HG03175 (cell line): ENCODE data around the gene PGAP6.
"Not testable (repeated sequence)": the region's sequence is repeated elsewhere in the genome, so short reads cannot be mapped to it uniquely, and the experiment has no call there.

Experiments used
- ATAC-seq: cut with Tn5 transposase; IDR thresholded peaks from one replicate; pipeline ENCODE4 v1.9.1; 2021; ENCODE audit warnings: mild to moderate bottlenecking, moderate library complexity; ENCODE audit not compliant: unreplicated experiment

PGAP6 gene

DNA sequence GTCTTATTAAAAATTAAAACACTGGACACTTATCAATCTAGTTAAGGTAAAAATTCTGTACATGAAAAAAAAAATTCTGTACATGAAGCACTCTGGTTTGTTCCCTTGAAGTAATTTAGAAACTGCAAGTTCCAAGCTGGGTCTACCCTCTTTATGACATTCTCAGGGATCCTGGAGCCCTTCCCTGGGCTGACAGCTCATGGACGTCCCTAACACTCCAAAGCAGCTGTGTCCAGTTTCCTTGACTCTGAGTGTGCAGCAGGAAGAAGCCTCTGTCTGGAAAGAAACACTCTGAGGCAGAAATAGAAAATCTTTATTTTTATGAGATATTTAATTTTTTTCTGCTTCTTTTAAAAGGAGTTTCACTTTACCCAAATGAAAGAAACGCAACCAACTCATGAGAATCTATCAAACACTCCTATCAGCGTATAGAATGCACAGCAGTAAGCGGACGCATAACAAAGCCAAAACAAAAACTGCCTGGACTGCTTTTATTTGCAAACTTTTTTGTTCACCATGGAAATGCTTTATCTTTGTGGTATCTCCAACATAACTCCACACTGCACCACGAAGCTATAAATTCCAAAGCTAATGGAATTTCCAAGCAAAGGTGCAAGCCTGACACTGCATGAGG is 50.5 kb downstream of the PGAP6 start:
- not testable (repeated sequence) for ATAC-seq

DNA sequence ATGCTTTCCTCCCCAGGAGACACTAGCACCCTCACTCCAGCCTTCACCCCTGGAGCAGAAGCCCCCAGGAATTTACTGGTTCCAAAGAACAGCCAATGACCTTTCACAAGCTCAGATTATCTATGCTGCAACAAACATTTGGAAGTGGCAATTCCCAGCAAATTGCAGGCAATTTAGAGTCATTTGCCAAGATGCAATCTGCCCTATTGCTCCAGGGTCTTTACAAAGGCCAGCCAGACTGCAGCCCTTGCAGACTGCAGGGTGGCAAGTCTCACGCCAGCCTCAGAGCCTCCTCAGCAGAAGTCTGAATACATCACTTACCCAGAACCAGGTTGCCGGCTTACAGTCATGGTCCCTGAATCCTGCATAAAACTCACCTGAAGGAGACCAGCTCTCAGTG is 51.0 kb downstream of the PGAP6 start:
- no peak for ATAC-seq

DNA sequence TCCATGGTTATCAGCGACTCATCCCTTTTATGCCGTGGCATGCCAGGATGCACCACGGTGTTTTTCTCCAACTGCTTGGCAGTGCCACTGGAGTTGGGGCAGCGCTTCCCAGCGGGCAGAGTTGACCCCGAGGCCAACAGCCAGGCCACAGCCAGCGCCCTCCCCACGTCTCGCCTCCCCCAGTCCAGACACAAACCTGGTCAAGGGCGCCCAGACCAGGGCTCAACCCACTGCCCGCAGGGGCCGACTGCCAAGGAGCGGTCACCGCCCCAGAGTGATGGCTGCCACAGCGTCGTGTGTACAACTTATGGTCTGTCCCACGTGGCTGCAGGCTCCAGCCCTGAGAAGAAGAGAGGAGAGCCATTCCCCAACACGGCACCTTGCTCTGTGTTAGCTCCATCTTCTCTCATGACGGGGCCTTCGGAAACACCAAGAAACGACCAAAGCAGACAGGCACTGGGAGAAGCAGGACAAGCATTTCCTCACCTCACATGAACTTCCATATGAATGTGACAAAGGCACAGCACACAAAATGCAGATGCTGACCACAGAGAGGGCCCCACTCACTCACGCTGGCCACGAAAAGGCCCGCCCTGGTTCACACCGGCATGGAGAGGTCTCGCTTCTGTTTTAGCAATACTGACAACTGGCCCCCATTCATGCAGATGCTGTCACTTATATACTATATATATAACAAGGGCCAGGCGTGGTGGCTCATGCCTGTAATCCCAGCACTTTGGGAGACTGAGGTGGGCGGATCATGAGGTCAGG is 56.2 kb downstream of the PGAP6 start:
- ATAC-seq = no peak

DNA sequence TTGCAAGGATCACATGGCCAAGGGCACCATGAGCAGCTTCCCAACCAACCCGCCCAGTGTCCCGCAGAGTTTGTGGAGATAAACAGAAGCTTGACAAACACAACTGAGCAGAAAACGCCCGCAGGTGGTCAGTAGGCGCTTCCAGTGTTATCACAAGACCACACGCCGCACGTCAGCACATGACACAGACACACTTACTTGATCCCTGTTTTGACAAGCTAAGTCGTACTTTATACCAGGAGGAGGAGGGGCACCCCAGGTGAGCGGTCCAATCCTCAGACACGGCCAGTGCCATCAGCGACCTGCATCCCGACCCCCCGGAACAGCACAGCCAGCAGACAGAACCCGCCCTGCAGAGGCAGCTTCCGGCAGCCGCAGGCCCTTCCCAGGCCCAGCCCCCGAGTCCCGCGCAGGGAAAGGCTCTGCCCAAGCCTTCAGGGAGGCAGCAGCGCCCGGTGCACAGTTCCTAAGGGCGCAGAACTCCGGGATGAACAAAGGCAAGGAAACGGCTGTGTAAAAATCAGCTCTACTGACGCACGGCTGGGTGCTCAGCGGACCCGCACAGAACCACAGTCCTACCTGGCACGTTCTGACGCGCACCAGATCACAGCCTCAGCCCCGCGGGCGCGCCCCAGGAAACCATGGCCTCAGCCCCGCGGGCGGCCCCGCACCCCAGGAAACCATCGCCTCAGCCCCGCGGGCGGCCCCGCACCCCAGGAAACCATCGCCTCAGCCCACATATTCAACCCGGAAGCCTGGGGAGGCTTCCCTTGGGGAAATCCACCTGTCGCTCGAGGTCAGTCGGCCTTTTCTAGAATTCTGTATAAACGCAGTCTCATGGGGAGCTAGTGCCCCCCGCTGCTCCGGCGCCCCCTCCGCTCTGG is 57.1 kb downstream of the PGAP6 start:
- no peak for ATAC-seq

DNA sequence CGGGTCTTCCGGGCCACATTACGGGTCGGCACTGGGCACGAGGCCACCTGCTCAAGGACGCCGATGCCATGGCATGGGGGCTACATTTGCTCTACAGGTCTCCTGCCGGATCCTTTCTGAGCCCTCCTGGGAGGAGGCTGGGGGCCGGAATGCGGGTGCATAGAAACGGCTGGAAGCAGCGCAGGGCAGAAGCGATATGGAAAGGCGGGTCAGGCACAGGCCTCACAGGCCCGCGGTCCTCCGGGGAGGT is 57.7 kb downstream of the PGAP6 start:
- no peak for ATAC-seq

DNA sequence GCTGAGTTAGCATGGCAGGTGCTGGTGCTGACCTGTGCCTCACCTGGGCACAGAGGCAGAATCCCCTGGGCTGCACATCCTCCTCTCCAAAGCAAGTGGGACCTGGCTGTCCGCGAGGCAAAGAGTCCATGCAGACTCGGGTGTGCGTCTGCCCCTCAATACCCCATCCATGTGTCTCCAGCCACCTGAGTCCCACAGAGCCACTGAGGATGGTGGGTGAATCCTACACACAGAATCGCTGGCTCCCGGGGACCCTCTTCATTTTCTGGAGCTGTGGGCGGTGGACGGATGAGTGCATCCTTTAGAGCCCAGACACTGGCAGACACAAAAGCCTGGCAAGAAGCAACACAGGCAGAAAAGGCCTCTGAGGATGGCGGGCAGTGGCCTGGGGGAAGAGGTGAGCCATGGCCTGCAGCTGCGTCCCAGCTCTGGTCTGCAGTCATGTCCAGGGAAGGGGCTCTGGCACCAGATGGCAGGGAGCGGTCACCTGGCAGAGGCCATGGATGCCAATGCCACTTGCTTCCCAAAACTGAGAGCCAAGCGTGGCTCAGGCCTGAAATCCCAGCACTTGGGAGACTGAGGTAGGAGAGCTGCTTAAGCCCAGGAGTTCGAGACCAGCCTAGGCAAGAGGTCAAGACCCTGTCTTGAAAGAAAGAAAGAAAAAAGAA is 59.2 kb downstream of the PGAP6 start:
- no peak for ATAC-seq

DNA sequence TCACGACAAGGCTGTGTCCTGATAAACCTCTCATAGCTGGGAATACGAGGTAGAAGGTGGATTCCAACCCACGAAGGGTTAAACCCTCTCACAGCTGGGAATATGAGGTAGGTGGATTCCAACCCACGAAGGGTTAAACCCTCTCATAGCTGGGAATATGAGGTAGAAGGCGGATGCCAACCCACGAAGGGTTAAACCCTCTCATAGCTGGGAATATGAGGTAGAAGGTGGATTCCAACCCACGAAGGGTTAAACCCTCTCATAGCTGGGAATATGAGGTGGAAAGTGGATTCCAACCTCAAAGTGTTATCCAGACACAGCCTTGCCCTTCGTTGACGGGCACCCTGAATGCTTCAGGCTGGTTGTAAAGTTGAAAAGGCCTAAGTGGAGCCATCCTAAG is 60.2 kb downstream of the PGAP6 start:
- ATAC-seq = no peak
